ENCODE data around the gene CCL2.

The CCL2 gene

DNA sequence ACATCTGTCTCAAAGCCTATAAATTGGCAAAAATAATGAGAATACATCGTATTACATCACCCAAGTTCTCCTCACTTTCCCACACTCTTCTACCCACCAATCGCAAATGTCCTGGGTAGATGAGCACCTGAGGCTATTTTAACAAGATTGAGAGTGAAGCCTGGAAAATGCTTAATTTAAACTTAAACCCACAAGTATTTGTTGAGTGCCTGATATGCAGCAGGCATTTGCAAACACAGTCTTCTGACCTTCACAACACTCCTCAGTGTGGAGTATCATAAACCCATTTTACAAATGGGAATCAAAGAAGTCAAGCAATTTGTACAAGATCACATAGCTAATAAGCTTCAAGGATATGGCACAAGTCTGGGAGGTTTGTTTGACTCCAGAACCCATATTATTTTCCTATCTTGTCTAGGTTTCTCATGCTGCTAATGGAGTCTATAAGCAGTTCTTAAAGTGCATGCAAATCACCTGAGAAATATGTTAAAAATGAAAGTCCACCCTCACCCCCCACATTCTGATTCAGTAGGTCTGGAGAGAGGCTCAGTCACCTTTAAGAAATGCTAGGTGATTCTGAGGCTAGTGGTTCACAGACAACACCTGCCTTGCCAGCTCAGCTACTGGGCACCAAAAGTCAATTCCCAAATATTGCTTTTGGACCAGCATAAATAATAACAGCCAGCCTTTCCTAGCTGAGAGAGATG is 34.9 kb upstream of the CCL2 start:
- Histone ChIP-seq H3K27ac (ENCODE audit: insufficient read depth in 1 of 2, low read depth in 1 of 2, low read length in 2 of 2, poor library complexity in 1 of 2, severe bottlenecking in 2 of 2) (no peak overlapping the region), H3K9me3 (ENCODE audit: control extremely low read depth in 1 of 5, control insufficient read depth in 4 of 5, insufficient read depth in 2 of 5, low read depth in 1 of 5, low read length in 4 of 5) (peaks cover 0 to 3% (median 2%) of the 10 kb centered on the region in 5 experiments), H3K4me3 (ENCODE audit: control insufficient read depth in 1 of 7, extremely low read depth in 1 of 7, insufficient read depth in 4 of 7, low read depth in 2 of 7, low read length in 6 of 7) (no peak overlapping the region), H3K27me3 (replicated peaks in 2 of 5; ENCODE audit: control insufficient read depth in 4 of 5, insufficient read depth in 5 of 5, low read length in 4 of 5) (no peaks in the 10 kb centered on the region), H3K36me3 (ENCODE audit: control insufficient read depth in 4 of 4, insufficient read depth in 4 of 4, low read length in 3 of 4) (no peaks in the 10 kb centered on the region), H3K4me1 (ENCODE audit: control extremely low read depth in 1 of 4, control insufficient read depth in 4 of 4, insufficient read depth in 4 of 4, low read length in 3 of 4) (peaks cover 0 to 5% (median 1%) of the 10 kb centered on the region in 4 experiments)
- WGBS (ENCODE audit: insufficient coverage): no CpG with 5 or more reads among the region's 2 CpGs
- CTCF ChIA-PET: interaction anchor here (1.1 to 1.8 kb wide), 4 partner anchors 10 to 142 kb away, joined by 3 to 5 read pairs (median 4); no protein-coding TSS in a partner anchor
- DNase-seq: no peak
- POLR2A ChIA-PET: no interaction called here

DNA sequence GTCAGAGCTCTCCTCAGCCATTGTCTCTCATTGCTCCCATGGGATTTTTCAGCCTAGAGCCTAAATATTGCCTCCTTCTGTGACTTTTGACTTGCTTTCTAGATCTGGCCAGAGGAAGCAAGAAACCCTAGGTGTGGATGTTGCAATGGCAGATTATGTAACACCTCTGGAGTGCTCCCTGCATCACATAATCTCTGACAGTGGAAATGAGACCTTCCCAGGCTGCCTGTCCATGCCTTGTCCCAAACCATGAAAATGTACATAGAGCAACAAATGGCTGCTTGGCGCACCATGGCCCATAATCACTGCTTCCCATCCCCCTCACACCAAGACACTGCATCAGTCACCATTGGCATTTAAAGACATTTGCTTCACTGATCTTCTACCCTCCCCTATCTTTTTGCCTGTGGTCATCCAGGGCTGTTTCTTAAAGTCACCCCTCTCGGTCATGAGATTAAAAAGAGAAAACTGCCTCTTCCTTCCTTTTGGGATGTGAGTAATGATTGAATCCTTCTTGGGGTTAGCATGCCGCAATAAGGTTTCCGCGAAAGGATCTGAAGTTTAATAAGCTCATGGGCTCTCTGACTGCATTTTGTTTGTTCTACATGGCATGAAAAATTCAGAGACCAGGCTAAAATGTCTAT is 34.2 kb upstream of the CCL2 start:
- no peak overlapping the region for H3K4me3 ChIP-seq (ENCODE audit: control insufficient read depth in 1 of 7, extremely low read depth in 1 of 7, insufficient read depth in 4 of 7, low read depth in 2 of 7, low read length in 6 of 7)
- H3K4me1 ChIP-seq (ENCODE audit: control extremely low read depth in 1 of 4, control insufficient read depth in 4 of 4, insufficient read depth in 4 of 4, low read length in 3 of 4): peaks cover 0 to 5% (median 1%) of the 10 kb centered on the region in 4 experiments
- ChIA-PET CTCF (interaction anchor here (1.1 to 1.8 kb wide), 4 partner anchors 9 to 141 kb away, joined by 3 to 5 read pairs (median 4); no protein-coding TSS in a partner anchor), POLR2A (no interaction called here)
- H3K27me3 ChIP-seq (replicated peaks in 2 of 5; ENCODE audit: control insufficient read depth in 4 of 5, insufficient read depth in 5 of 5, low read length in 4 of 5): no peaks in the 10 kb centered on the region
- 60% methylated on average over 2 of the region's 5 CpGs for WGBS (ENCODE audit: insufficient coverage)
- no peak overlapping the region for H3K27ac ChIP-seq (ENCODE audit: insufficient read depth in 1 of 2, low read depth in 1 of 2, low read length in 2 of 2, poor library complexity in 1 of 2, severe bottlenecking in 2 of 2)
- peak in 2 of 3 donors; percentile 24 to 27 for DNase-seq
- H3K36me3 ChIP-seq (ENCODE audit: control insufficient read depth in 4 of 4, insufficient read depth in 4 of 4, low read length in 3 of 4): no peaks in the 10 kb centered on the region
- peaks cover 0 to 2% (median 0%) of the 10 kb centered on the region in 5 experiments for H3K9me3 ChIP-seq (ENCODE audit: control extremely low read depth in 1 of 5, control insufficient read depth in 4 of 5, insufficient read depth in 2 of 5, low read depth in 1 of 5, low read length in 4 of 5)

DNA sequence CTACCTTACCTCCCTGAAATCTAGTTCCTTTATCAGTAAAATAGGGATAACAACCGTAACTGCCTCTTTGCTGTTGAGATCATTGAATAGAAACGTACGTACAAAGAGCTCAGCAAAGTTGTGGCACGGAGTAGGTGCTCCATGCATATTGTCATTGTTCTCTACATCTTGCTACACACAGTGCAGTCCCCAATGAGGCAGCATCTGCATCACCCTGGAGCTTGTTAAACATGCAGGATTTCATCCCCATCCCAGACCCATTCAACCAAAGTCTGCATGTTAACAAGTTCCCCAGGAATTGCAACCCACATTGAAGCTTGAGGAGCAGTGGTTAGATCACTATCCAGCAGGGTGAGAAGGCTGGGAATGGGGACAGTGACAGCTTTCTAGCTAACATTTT is 33.7 kb upstream of the CCL2 start:
- no peak for DNase-seq
- no peaks in the 10 kb centered on the region for H3K27me3 ChIP-seq (replicated peaks in 2 of 5; ENCODE audit: control insufficient read depth in 4 of 5, insufficient read depth in 5 of 5, low read length in 4 of 5)
- H3K4me1 ChIP-seq (ENCODE audit: control extremely low read depth in 1 of 4, control insufficient read depth in 4 of 4, insufficient read depth in 4 of 4, low read length in 3 of 4): peaks cover 0 to 5% (median 1%) of the 10 kb centered on the region in 4 experiments
- WGBS (ENCODE audit: insufficient coverage): 94% methylated on average over 4 of the region's 4 CpGs
- ChIA-PET CTCF (interaction anchor here (1.7 to 1.8 kb wide), 2 partner anchors 9 to 140 kb away, joined by 5 read pairs; no protein-coding TSS in a partner anchor), POLR2A (no interaction called here)
- H3K36me3 ChIP-seq (ENCODE audit: control insufficient read depth in 4 of 4, insufficient read depth in 4 of 4, low read length in 3 of 4): no peaks in the 10 kb centered on the region
- no peak overlapping the region for H3K27ac ChIP-seq (ENCODE audit: insufficient read depth in 1 of 2, low read depth in 1 of 2, low read length in 2 of 2, poor library complexity in 1 of 2, severe bottlenecking in 2 of 2)
- H3K9me3 ChIP-seq (ENCODE audit: control extremely low read depth in 1 of 5, control insufficient read depth in 4 of 5, insufficient read depth in 2 of 5, low read depth in 1 of 5, low read length in 4 of 5): no peaks in the 10 kb centered on the region
- H3K4me3 ChIP-seq (ENCODE audit: control insufficient read depth in 1 of 7, extremely low read depth in 1 of 7, insufficient read depth in 4 of 7, low read depth in 2 of 7, low read length in 6 of 7): no peak overlapping the region

DNA sequence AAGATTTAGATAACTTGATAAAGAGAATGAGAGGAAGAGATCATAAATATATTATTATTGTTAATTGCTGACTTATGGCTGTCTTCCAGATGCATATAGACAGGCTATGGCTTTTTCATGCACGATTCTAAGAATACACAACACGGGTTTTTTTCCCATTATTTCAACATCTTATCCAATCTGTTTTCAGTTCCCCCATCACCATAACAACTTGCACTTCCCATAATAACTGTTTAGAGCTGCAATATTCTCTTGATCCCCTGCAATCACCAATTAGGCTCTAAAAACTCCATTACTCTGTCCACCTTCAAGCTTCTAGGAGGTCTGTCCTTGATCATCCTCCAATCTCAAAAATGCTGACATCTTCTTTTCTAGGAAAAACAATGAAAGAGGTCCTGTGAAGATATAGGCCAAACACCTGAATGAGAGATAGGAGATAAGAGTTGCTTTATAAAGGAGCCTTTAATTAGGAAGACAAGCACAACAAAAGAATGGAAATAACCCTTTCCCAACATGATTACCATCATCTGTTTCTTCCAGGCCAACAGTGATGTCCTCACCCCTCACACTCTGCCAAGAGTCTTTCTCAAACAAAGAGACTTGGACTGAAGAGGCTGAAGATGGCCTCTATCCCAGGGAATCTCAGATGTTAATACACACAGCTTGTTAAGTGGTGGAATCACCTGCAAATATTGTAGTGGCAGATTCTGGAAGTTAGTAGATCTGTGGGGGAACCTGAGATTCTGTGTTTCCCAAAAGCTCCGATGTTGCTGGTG is 32.2 kb upstream of the CCL2 start:
- POLR2A ChIA-PET: no interaction called here
- Histone ChIP-seq H3K9me3 (ENCODE audit: control extremely low read depth in 1 of 5, control insufficient read depth in 4 of 5, insufficient read depth in 2 of 5, low read depth in 1 of 5, low read length in 4 of 5) (no peaks in the 10 kb centered on the region), H3K27ac (ENCODE audit: insufficient read depth in 1 of 2, low read depth in 1 of 2, low read length in 2 of 2, poor library complexity in 1 of 2, severe bottlenecking in 2 of 2) (no peak overlapping the region), H3K36me3 (ENCODE audit: control insufficient read depth in 4 of 4, insufficient read depth in 4 of 4, low read length in 3 of 4) (no peaks in the 10 kb centered on the region), H3K27me3 (replicated peaks in 2 of 5; ENCODE audit: control insufficient read depth in 4 of 5, insufficient read depth in 5 of 5, low read length in 4 of 5) (no peaks in the 10 kb centered on the region), H3K4me1 (ENCODE audit: control extremely low read depth in 1 of 4, control insufficient read depth in 4 of 4, insufficient read depth in 4 of 4, low read length in 3 of 4) (peaks cover 0 to 5% (median 2%) of the 10 kb centered on the region in 4 experiments), H3K4me3 (ENCODE audit: control insufficient read depth in 1 of 7, extremely low read depth in 1 of 7, insufficient read depth in 4 of 7, low read depth in 2 of 7, low read length in 6 of 7) (no peak overlapping the region)
- no peak for DNase-seq
- WGBS (ENCODE audit: insufficient coverage): 84% methylated on average over 3 of the region's 3 CpGs
- CTCF ChIA-PET: interaction anchor here (1.2 to 1.7 kb wide), 3 partner anchors 18 to 138 kb away, joined by 3 to 12 read pairs (median 5); no protein-coding TSS in a partner anchor

DNA sequence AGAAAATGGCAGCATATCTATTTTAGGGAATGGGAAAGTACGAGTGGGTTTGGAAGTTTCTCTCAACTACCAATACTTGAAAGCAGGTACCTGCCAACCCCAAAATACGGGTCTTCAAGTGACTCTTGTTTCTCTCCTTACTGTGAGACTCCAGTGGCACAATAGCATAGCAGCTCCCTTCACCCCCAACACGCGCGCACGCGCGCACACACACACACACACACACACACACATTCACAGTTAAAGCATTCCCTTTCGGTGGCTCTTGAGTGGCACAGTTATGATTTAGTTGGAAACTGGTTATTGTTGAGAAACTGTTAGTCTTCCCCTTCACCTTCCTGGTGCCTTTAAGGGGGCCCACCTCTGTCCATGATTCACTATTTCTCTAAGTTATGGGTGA is 30.0 kb upstream of the CCL2 start:
- peaks cover 0 to 12% (median 2%) of the 10 kb centered on the region in 5 experiments for H3K9me3 ChIP-seq (ENCODE audit: control extremely low read depth in 1 of 5, control insufficient read depth in 4 of 5, insufficient read depth in 2 of 5, low read depth in 1 of 5, low read length in 4 of 5)
- no peak overlapping the region for H3K4me3 ChIP-seq (ENCODE audit: control insufficient read depth in 1 of 7, extremely low read depth in 1 of 7, insufficient read depth in 4 of 7, low read depth in 2 of 7, low read length in 6 of 7)
- POLR2A ChIA-PET: no interaction called here
- no peaks in the 10 kb centered on the region for H3K36me3 ChIP-seq (ENCODE audit: control insufficient read depth in 4 of 4, insufficient read depth in 4 of 4, low read length in 3 of 4)
- H3K27ac ChIP-seq (ENCODE audit: insufficient read depth in 1 of 2, low read depth in 1 of 2, low read length in 2 of 2, poor library complexity in 1 of 2, severe bottlenecking in 2 of 2): no peak overlapping the region
- peaks cover 0 to 5% (median 3%) of the 10 kb centered on the region in 4 experiments for H3K4me1 ChIP-seq (ENCODE audit: control extremely low read depth in 1 of 4, control insufficient read depth in 4 of 4, insufficient read depth in 4 of 4, low read length in 3 of 4)
- CTCF ChIA-PET: interaction anchor here (1.2 kb wide), 1 partner anchor 136 kb away, joined by 3 read pairs; no protein-coding TSS in a partner anchor
- 100% methylated on average over 1 of the region's 9 CpGs for WGBS (ENCODE audit: insufficient coverage)
- no peaks in the 10 kb centered on the region for H3K27me3 ChIP-seq (replicated peaks in 2 of 5; ENCODE audit: control insufficient read depth in 4 of 5, insufficient read depth in 5 of 5, low read length in 4 of 5)
- DNase-seq: no peak

DNA sequence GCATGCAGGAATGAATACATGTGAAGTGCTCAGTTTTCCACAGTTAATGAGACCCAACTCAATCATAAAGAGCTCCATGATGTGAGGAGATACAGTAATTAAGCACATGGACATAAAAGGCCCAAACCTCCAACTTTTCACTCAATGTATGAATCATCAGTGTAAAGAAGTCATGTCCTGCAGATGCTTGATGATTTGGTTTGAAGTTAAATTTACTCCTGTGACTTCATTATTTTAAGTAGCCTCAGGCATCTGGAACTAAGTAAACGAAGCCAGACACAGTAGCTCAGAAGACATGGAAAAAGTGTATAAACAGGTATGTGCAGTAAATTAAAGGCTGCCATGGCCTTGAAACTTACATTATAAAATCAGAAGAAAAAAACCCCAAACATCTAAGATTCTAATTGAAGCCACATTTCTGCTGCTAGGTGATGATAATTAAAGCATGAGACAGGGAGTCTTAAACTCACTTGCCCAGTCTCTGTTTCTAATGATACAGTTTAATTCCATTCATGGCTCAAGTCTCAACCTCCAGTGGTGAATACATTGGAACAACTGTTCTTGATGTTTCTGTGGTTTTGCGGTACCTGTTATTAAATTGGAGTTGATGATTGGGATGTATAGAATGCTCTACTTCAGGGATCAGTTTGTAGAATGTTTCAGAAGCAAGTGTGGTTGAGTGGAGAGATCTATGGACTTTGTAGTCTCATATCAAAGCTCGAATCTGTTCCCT is 28.9 kb upstream of the CCL2 start:
- H3K27me3 ChIP-seq (replicated peaks in 2 of 5; ENCODE audit: control insufficient read depth in 4 of 5, insufficient read depth in 5 of 5, low read length in 4 of 5): no peaks in the 10 kb centered on the region
- H3K4me3 ChIP-seq (ENCODE audit: control insufficient read depth in 1 of 7, extremely low read depth in 1 of 7, insufficient read depth in 4 of 7, low read depth in 2 of 7, low read length in 6 of 7): no peak overlapping the region
- no peak overlapping the region for H3K27ac ChIP-seq (ENCODE audit: insufficient read depth in 1 of 2, low read depth in 1 of 2, low read length in 2 of 2, poor library complexity in 1 of 2, severe bottlenecking in 2 of 2)
- H3K4me1 ChIP-seq (ENCODE audit: control extremely low read depth in 1 of 4, control insufficient read depth in 4 of 4, insufficient read depth in 4 of 4, low read length in 3 of 4): peaks cover 0 to 4% (median under 1%) of the 10 kb centered on the region in 4 experiments
- DNase-seq: no peak
- peaks cover 0 to 17% (median 7%) of the 10 kb centered on the region in 5 experiments for H3K9me3 ChIP-seq (ENCODE audit: control extremely low read depth in 1 of 5, control insufficient read depth in 4 of 5, insufficient read depth in 2 of 5, low read depth in 1 of 5, low read length in 4 of 5)
- WGBS (ENCODE audit: insufficient coverage): 100% methylated on average over 2 of the region's 3 CpGs
- no peaks in the 10 kb centered on the region for H3K36me3 ChIP-seq (ENCODE audit: control insufficient read depth in 4 of 4, insufficient read depth in 4 of 4, low read length in 3 of 4)
- ChIA-PET CTCF (no interaction called here), POLR2A (no interaction called here)
